Astrocyte (in vitro differentiated cells and primary cell): ENCODE data around the gene RECK. TPM values are rescaled to one million over a fixed set of nuclear protein-coding genes. Genes with fewer than 3 reads are reported as not detected.
A peak's percentile ranks its signal among the peaks of the same experiment; 100 is the strongest.

Experiments used
- DNase-seq: peaks from one replicate; pipeline ENCODE4 v3.0.0-alpha.2; 2010; ENCODE audit warnings: low read depth
- FAIRE-seq: peaks from 2 replicates; lab custom pipeline; 2011; peaks lifted over from hg19 to GRCh38; lab: Jason Lieb, UNC
- H2AFZ ChIP-seq: 2 replicates; pipeline ENCODE4 v1.6.0; 2012; ENCODE audit warnings: low read depth, low read length, inconsistent platforms
- H3K27ac ChIP-seq: 2 replicates; pipeline ENCODE4 v1.5.1; 2011; ENCODE audit warnings: low read depth, low read length, inconsistent platforms
- H3K27me3 ChIP-seq: 2 replicates; pipeline ENCODE4 v1.6.0; 2011; ENCODE audit warnings: low read length, inconsistent platforms; ENCODE audit not compliant: insufficient read depth
- H3K36me3 ChIP-seq: 2 replicates; pipeline ENCODE4 v1.5.1; 2011; ENCODE audit warnings: low read length, inconsistent platforms; ENCODE audit not compliant: insufficient read depth
- H3K4me1 ChIP-seq: 2 replicates; pipeline ENCODE4 v1.5.1; 2011; ENCODE audit warnings: low read length, inconsistent platforms; ENCODE audit not compliant: insufficient read depth
- H3K4me2 ChIP-seq: 2 replicates; pipeline ENCODE4 v1.6.0; 2012; ENCODE audit warnings: low read length, inconsistent platforms
- H3K4me3 ChIP-seq: 2 replicates; pipeline ENCODE4 v1.5.1; 2011; ENCODE audit warnings: low read depth, mild to moderate bottlenecking, low read length, inconsistent platforms; ENCODE audit not compliant: insufficient read depth
- H3K79me2 ChIP-seq: 2 replicates; pipeline ENCODE4 v1.6.0; 2012; ENCODE audit warnings: mild to moderate bottlenecking, low read length, inconsistent platforms; ENCODE audit not compliant: insufficient read depth
- H3K9ac ChIP-seq: 2 replicates; pipeline ENCODE4 v1.6.0; 2012; ENCODE audit warnings: mild to moderate bottlenecking, low read length, inconsistent platforms
- H3K9me3 ChIP-seq: 2 replicates; pipeline ENCODE4 v1.5.1; 2012; ENCODE audit warnings: low read depth, mild to moderate bottlenecking, low read length, inconsistent platforms; ENCODE audit not compliant: insufficient read depth
- H4K20me1 ChIP-seq: 2 replicates; pipeline ENCODE4 v1.6.0; 2012; ENCODE audit warnings: low read length, inconsistent platforms; ENCODE audit not compliant: insufficient read depth
- H3K27ac Mint-ChIP-seq: one replicate; pipeline ENCODE4 v1.8.0; 2021; ENCODE audit warnings: mild to moderate bottlenecking, mixed read lengths; ENCODE audit not compliant: unreplicated experiment
- H3K27me3 Mint-ChIP-seq: one replicate; pipeline ENCODE4 v1.8.0; 2021; ENCODE audit warnings: low read depth, mixed read lengths; ENCODE audit not compliant: unreplicated experiment
- H3K36me3 Mint-ChIP-seq: one replicate; pipeline ENCODE4 v1.8.0; 2021; ENCODE audit warnings: low read depth, mixed read lengths; ENCODE audit not compliant: unreplicated experiment
- H3K4me1 Mint-ChIP-seq: one replicate; pipeline ENCODE4 v1.8.0; 2021; ENCODE audit warnings: low read depth, mixed read lengths; ENCODE audit not compliant: unreplicated experiment
- H3K4me3 Mint-ChIP-seq: one replicate; pipeline ENCODE4 v1.8.0; 2021; ENCODE audit warnings: mild to moderate bottlenecking, moderate library complexity, mixed read lengths; ENCODE audit not compliant: unreplicated experiment
- H3K9me3 Mint-ChIP-seq: one replicate; pipeline ENCODE4 v1.8.0; 2021; ENCODE audit warnings: mild to moderate bottlenecking, mixed read lengths; ENCODE audit not compliant: unreplicated experiment
- CTCF ChIP-seq: IDR thresholded peaks from 2 replicates; pipeline ENCODE4 v1.5.1; 2011; ENCODE audit warnings: low read depth, mild to moderate bottlenecking, inconsistent platforms, low read length, moderate library complexity; ENCODE audit not compliant: insufficient read depth
- EZH2 ChIP-seq: IDR thresholded peaks from 2 replicates; pipeline ENCODE4 v1.6.1; 2012; ENCODE audit warnings: mild to moderate bottlenecking, low read length, inconsistent platforms; ENCODE audit not compliant: insufficient read depth
- total RNA-seq: library from RNA; stranded (reverse); gene quantifications from 2 replicates; pipeline ENCODE4 v1.2.1, GENCODE V29; 2021

Gene RECK
- total RNA-seq, 1 donor from 2014 or later, result 21.6 TPM

- no peaks in the 10 kb centered on the region for H3K9me3 Mint-ChIP-seq
- no peaks in the 10 kb centered on the region for H3K27me3 ChIP-seq
- no peak overlapping the region for H3K4me2 ChIP-seq
- peak; percentile 90 for TF ChIP-seq CTCF
- no peak for TF ChIP-seq EZH2
- H3K79me2 ChIP-seq, result no peaks in the 10 kb centered on the region
- no peaks in the 10 kb centered on the region for H3K4me1 ChIP-seq
- no peaks in the 10 kb centered on the region for H3K4me1 Mint-ChIP-seq
- H3K27ac Mint-ChIP-seq, result no peak overlapping the region
- no peak overlapping the region for H3K4me3 ChIP-seq
- no peaks in the 10 kb centered on the region for H4K20me1 ChIP-seq
- no peak overlapping the region for H3K9ac ChIP-seq
- H3K27me3 Mint-ChIP-seq, result peaks cover 14% of the 10 kb centered on the region
- no peaks in the 10 kb centered on the region for H3K36me3 Mint-ChIP-seq
- H3K9me3 ChIP-seq, result no peaks in the 10 kb centered on the region
- H2AFZ ChIP-seq, result no peak overlapping the region
- no peak overlapping the region for H3K27ac ChIP-seq
- no peaks in the 10 kb centered on the region for H3K36me3 ChIP-seq
- DNase-seq, result peak; percentile 47
- FAIRE-seq, result peak; percentile 13
- no peak overlapping the region for H3K4me3 Mint-ChIP-seq
Measured at GRCh38 chr9:36023260-36024048, 13.3 kb upstream of the RECK start.

GRCh38 chr9:36025746-36026145 is 11.0 kb upstream of the RECK start:
- Histone ChIP-seq H3K4me3 (no peak overlapping the region), H3K27me3 (no peaks in the 10 kb centered on the region), H3K27ac (no peak overlapping the region), H3K9me3 (no peaks in the 10 kb centered on the region), H3K4me1 (peaks cover 11% of the 10 kb centered on the region), H2AFZ (no peak overlapping the region), H3K9ac (no peak overlapping the region), H3K36me3 (no peaks in the 10 kb centered on the region), H3K79me2 (no peaks in the 10 kb centered on the region), H4K20me1 (no peaks in the 10 kb centered on the region), H3K4me2 (no peak overlapping the region)
- peaks cover 9% of the 10 kb centered on the region for H3K27me3 Mint-ChIP-seq
- H3K4me1 Mint-ChIP-seq, result peaks cover 7% of the 10 kb centered on the region
- no peak overlapping the region for H3K4me3 Mint-ChIP-seq
- no peaks in the 10 kb centered on the region for H3K36me3 Mint-ChIP-seq
- no peaks in the 10 kb centered on the region for H3K9me3 Mint-ChIP-seq
- DNase-seq, result no peak
- no peak overlapping the region for H3K27ac Mint-ChIP-seq
- no peak for TF ChIP-seq CTCF
- no peak for TF ChIP-seq EZH2
- FAIRE-seq, result peak; percentile 73

GRCh38 chr9:36029202-36029601 is 7.5 kb upstream of the RECK start:
- Histone ChIP-seq H3K4me3 (no peak overlapping the region), H4K20me1 (no peaks in the 10 kb centered on the region), H3K27me3 (no peaks in the 10 kb centered on the region), H3K9me3 (no peaks in the 10 kb centered on the region), H3K79me2 (no peaks in the 10 kb centered on the region), H3K9ac (no peak overlapping the region), H3K36me3 (no peaks in the 10 kb centered on the region), H3K4me2 (peak overlapping the region; percentile 52), H2AFZ (no peak overlapping the region), H3K4me1 (peaks cover 18% of the 10 kb centered on the region), H3K27ac (peak overlapping the region; percentile 53)
- Mint-ChIP-seq H3K4me3 (no peak overlapping the region), H3K9me3 (no peaks in the 10 kb centered on the region), H3K27ac (no peak overlapping the region), H3K36me3 (no peaks in the 10 kb centered on the region), H3K4me1 (peaks cover 10% of the 10 kb centered on the region), H3K27me3 (no peaks in the 10 kb centered on the region)
- no peak for FAIRE-seq
- no peak for TF ChIP-seq EZH2
- TF ChIP-seq CTCF, result no peak
- no peak for DNase-seq
